Liver (tissue), 9 donors: ENCODE data around the gene TEC. TPM values are rescaled to one million over a fixed set of nuclear protein-coding genes. Genes with fewer than 3 reads are reported as not detected.

ENCODE experiments used
- DNase-seq: peaks from one replicate; pipeline ENCODE4 v3.0.0-alpha.2; 2017; ENCODE audit warnings: low spot score
- H3K27ac ChIP-seq, 2 donors: one replicate each; pipeline ENCODE4 v1.7.0; 2013; ENCODE audit warnings: inconsistent platforms in 2 of 2, low read length in 2 of 2, control low read depth in 1 of 2, low read depth in 1 of 2, mild to moderate bottlenecking in 1 of 2
- H3K27me3 ChIP-seq, 4 donors: one replicate each; pipeline versions ENCODE4 v1.6.1 to v1.7.0; 2013; ENCODE audit warnings: low read length in 3 of 4, inconsistent platforms in 1 of 4, mild to moderate bottlenecking in 1 of 4, moderate library complexity in 1 of 4; ENCODE audit not compliant: control insufficient read depth in 4 of 4, insufficient read depth in 4 of 4
- H3K36me3 ChIP-seq, 4 donors: one replicate each; pipeline versions ENCODE4 v1.6.1 to v1.7.0; 2013; ENCODE audit warnings: low read length in 3 of 4, mild to moderate bottlenecking in 3 of 4, low read depth in 1 of 4, moderate library complexity in 1 of 4; ENCODE audit not compliant: control insufficient read depth in 4 of 4, insufficient read depth in 3 of 4
- H3K4me1 ChIP-seq, 4 donors: one replicate each; pipeline versions ENCODE4 v1.6.1 to v1.7.0; 2013; ENCODE audit warnings: low read length in 3 of 4, mild to moderate bottlenecking in 3 of 4, moderate library complexity in 1 of 4; ENCODE audit not compliant: control insufficient read depth in 4 of 4, insufficient read depth in 4 of 4
- H3K4me3 ChIP-seq, 3 donors: one replicate each; pipeline versions ENCODE4 v1.6.1 to v1.7.0; 2013; ENCODE audit warnings: low read length in 3 of 3, control low read depth in 1 of 3, low read depth in 1 of 3, mild to moderate bottlenecking in 1 of 3
- H3K9ac ChIP-seq, 2 donors: one replicate each; pipeline ENCODE4 v1.7.0; 2013; ENCODE audit warnings: low read length in 2 of 2, mild to moderate bottlenecking in 2 of 2, moderate library complexity in 2 of 2, control low read depth in 1 of 2, low read depth in 1 of 2
- H3K9me3 ChIP-seq, 4 donors: one replicate each; pipeline versions ENCODE4 v1.6.1 to v1.7.0; 2013; ENCODE audit warnings: low read length in 3 of 4; ENCODE audit not compliant: control insufficient read depth in 4 of 4
- ATF3 ChIP-seq: IDR thresholded peaks from 2 replicates; pipeline ENCODE4 v1.6.1; 2016; ENCODE audit warnings: antibody characterized with exemption
- EGR1 ChIP-seq, 2 donors: IDR thresholded peaks; 2 replicates each; pipeline ENCODE4 v1.6.1; 2016 to 2018; ENCODE audit warnings: antibody characterized with exemption in 2 of 2, low read depth in 2 of 2
- FOXA1 ChIP-seq: IDR thresholded peaks from 2 replicates; pipeline ENCODE4 v1.6.1; 2016; ENCODE audit warnings: antibody characterized with exemption
- FOXA2 ChIP-seq: IDR thresholded peaks from 2 replicates; pipeline ENCODE4 v1.6.1; 2016; ENCODE audit warnings: antibody characterized with exemption
- GABPA ChIP-seq, 2 donors: IDR thresholded peaks in 1 of 2; conservative IDR thresholded peaks in 1 of 2; 2 replicates each; pipeline ENCODE4 v1.6.1; 2016; ENCODE audit warnings: antibody characterized with exemption in 2 of 2, mild to moderate bottlenecking in 1 of 2, moderate library complexity in 1 of 2
- HNF4A ChIP-seq, 2 donors: conservative IDR thresholded peaks; 2 replicates each; pipeline ENCODE4 v1.6.1; 2016; ENCODE audit warnings: antibody characterized with exemption in 2 of 2, mild to moderate bottlenecking in 2 of 2
- HNF4G ChIP-seq: IDR thresholded peaks from 2 replicates; pipeline ENCODE4 v1.6.1; 2016; ENCODE audit warnings: antibody characterized with exemption
- NR2F2 ChIP-seq: IDR thresholded peaks from 2 replicates; pipeline ENCODE4 v1.6.1; 2016; ENCODE audit warnings: antibody characterized with exemption
- RAD21 ChIP-seq, 2 donors: IDR thresholded peaks; 2 replicates each; pipeline ENCODE4 v1.6.1; 2016; ENCODE audit warnings: antibody characterized with exemption in 2 of 2, mild to moderate bottlenecking in 2 of 2
- REST ChIP-seq: IDR thresholded peaks from 2 replicates; pipeline ENCODE4 v1.6.1; 2016; ENCODE audit warnings: antibody characterized with exemption, mild to moderate bottlenecking
- RXRA ChIP-seq, 2 donors: IDR thresholded peaks; 2 replicates each; pipeline ENCODE4 v1.6.1; 2017 to 2018; ENCODE audit warnings: antibody characterized with exemption in 2 of 2, mild to moderate bottlenecking in 1 of 2
- YY1 ChIP-seq: IDR thresholded peaks from 2 replicates; pipeline ENCODE4 v1.6.1; 2016; ENCODE audit warnings: antibody characterized with exemption, mild to moderate bottlenecking
- ZBTB33 ChIP-seq: IDR thresholded peaks from 2 replicates; pipeline ENCODE4 v1.6.1; 2016; ENCODE audit warnings: antibody characterized with exemption
- WGBS: extraction: QIAGEN DNeasy Blood & Tissue Kit; methylation state at CpG from one replicate; pipeline ENCODE4 v1.1.7; 2013; 5-methylcytosine and 5-hydroxymethylcytosine counted together
- polyA plus RNA-seq, 2 donors: library from polyadenylated mRNA; stranded (reverse) in 1 of 2; unstranded in 1 of 2; fragments of 200-250 nt in 1 of 2; fragments of >200 nt in 1 of 2; fragmentation: Nextera tagmentation in 1 of 2; extraction: Ambion mirVana in 1 of 2; gene quantifications; one replicate each; pipeline versions ENCODE4 v1.2.1 to v1.2.3, GENCODE V29; 2013 to 2015
- total RNA-seq, 2 donors: library from RNA; depleted of rRNA; stranded (reverse); fragments of >200 nt; gene quantifications; one replicate each; pipeline ENCODE4 v1.2.3, GENCODE V29; 2014
- donor health status: healthy.
- donor health status: healthy.
- donor health status: healthy.
- donor health status: healthy.
- donor health status: healthy.

The TEC gene
- total and polyA plus RNA-seq, 4 donors = 1.1 to 4.7 (median 2.0) TPM

GRCh38 chr4:48127231-48127630, 142.4 kb downstream of the TEC start (continued):
- TF ChIP-seq GABPA (IDR thresholded peaks at IDR 0.05 in 1 of 2, conservative IDR thresholded peaks at IDR 0.05 in 1 of 2) = no peak
- no peak for TF ChIP-seq ATF3
- no peak for TF ChIP-seq RAD21 (IDR thresholded peaks at IDR 0.05)
- TF ChIP-seq NR2F2 = no peak
- TF ChIP-seq FOXA2 = no peak

- Histone ChIP-seq H3K27me3 (no peaks in the 10 kb centered on the region), H3K4me1 (peaks cover 0 to 8% (median 4%) of the 10 kb centered on the region in 4 donors), H3K36me3 (no peaks in the 10 kb centered on the region), H3K4me3 (no peak overlapping the region), H3K9me3 (no peaks in the 10 kb centered on the region), H3K27ac (no peak overlapping the region), H3K9ac (no peak overlapping the region)
- TF ChIP-seq ZBTB33 (no peak), EGR1 (IDR thresholded peaks at IDR 0.05; ENCODE audit: low read depth in 2 of 2) (no peak), RAD21 (IDR thresholded peaks at IDR 0.05) (no peak), HNF4G (no peak), YY1 (no peak)
- 94% methylated on average over 1 of the region's 1 CpG for WGBS
- no peak for DNase-seq
Measured at GRCh38 chr4:48126621-48127020, 143.0 kb downstream of the TEC start.

- TF ChIP-seq YY1 (no peak), REST (no peak), GABPA (IDR thresholded peaks at IDR 0.05 in 1 of 2, conservative IDR thresholded peaks at IDR 0.05 in 1 of 2) (no peak), HNF4G (no peak), RAD21 (IDR thresholded peaks at IDR 0.05) (no peak), HNF4A (conservative IDR thresholded peaks at IDR 0.05) (no peak), ZBTB33 (no peak), FOXA1 (no peak), RXRA (IDR thresholded peaks at IDR 0.05) (no peak)
- peaks cover 0 to 8% (median 4%) of the 10 kb centered on the region in 4 donors for H3K4me1 ChIP-seq
- no peak overlapping the region for H3K27ac ChIP-seq
- H3K9ac ChIP-seq = no peak overlapping the region
- H3K4me3 ChIP-seq = no peak overlapping the region
- no peaks in the 10 kb centered on the region for H3K27me3 ChIP-seq
- WGBS = 80% methylated on average over 2 of the region's 2 CpGs
- DNase-seq = no peak
- no peaks in the 10 kb centered on the region for H3K36me3 ChIP-seq
- no peaks in the 10 kb centered on the region for H3K9me3 ChIP-seq
Measured at GRCh38 chr4:48124870-48125269, 144.8 kb downstream of the TEC start.
